ENCODE measurements around the gene ATG4C.
"Not testable (repeated sequence)": the region's sequence is repeated elsewhere in the genome, so short reads cannot be mapped to it uniquely, and the experiment has no call there.

Gene ATG4C

GRCh38 chr1:62783736-62784508 lies at the start of gene ATG4C:
Gene ATG4C (plus strand): TSS chr1:62784132. CDS start chr1:62803787, 19,655 bp downstream.
- DNase-seq, result peak; percentile 93

DNA sequence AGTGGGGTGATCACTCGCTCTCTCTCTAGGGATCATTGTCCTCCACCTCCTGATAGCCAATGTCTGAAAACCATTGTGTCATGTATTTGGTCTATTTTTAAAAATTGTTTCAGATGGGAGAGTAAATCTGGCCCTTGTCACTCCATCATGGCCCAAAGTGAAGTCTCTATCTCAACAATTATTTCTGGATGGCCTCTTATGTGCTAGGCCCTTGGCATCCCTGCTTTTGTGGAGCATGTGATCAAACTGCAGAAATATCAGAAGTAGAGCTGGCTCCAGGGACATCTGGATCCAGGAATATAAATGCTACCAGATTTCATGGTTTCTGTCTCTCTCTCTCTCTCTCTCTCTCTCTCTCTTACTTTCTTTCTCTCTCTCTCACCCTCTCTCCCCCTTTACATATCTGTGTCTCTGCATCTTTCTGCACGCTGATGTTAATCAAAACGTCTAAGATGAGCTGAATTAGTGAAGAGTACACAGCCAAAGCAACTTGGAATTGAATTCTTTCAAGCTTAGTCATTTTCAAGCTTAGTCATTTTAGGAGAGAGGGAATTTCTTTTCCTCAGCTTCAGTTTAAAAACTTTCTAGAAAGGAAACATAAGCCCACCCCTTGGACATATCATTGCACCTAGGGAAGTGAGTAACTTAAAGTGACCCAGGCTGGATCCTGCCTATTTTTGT lies 48.3 kb upstream of the ATG4C start:
- no peak for DNase-seq

- not testable (repeated sequence) for DNase-seq
Observed at GRCh38 chr1:62740701-62741100, 43.2 kb upstream of the ATG4C start.

DNA sequence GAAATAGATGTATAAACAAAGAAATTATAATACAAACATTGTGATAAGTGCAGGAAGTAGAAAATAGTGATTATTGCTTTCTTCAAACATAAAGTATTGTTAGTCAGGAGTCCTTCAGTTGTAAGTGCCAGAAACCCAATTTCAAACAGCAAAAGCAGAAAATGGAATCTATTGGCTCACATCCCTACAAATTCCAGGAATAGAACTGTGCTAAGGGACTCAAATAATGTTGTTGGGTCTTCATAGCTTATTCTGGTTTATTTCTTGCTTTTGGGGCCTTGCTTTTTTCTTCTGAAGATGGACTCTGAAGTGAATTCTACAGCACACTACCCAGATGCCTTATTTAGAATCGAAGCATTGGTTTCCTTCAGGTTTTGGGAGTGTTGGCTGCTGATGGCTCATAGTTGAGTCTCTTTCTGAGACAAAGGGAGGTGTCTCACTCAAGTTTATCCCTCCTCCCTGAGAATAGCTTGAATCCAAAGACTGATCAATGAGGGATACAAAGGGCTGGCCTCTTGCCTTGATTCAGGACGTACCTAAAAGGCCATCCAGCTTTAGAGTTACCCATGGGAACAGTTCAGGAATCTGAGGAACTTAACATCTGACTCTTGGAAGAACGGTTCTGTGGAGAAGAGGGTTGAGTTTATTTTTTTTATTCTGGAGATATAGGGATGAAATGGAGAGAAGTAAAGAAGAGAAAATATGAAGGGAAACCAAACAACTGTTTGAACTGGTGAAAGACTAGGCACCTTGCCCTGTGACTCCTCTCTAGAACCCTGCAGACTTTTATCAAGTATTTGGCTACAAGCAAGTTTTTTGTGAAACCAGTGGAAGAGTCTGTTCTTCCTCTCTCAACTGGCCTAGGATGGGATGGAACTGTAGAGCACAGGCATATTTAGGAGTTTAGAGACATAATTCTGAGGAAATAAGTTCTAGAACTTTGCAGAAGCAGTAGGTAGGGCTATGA lies 39.0 kb upstream of the ATG4C start:
- DNase-seq, result no peak

- peak; percentile 50 for DNase-seq
Observed at GRCh38 chr1:62746086-62746808, 37.7 kb upstream of the ATG4C start.

- no peak for DNase-seq
Observed at GRCh38 chr1:62746809-62747138, 37.2 kb upstream of the ATG4C start.

DNA sequence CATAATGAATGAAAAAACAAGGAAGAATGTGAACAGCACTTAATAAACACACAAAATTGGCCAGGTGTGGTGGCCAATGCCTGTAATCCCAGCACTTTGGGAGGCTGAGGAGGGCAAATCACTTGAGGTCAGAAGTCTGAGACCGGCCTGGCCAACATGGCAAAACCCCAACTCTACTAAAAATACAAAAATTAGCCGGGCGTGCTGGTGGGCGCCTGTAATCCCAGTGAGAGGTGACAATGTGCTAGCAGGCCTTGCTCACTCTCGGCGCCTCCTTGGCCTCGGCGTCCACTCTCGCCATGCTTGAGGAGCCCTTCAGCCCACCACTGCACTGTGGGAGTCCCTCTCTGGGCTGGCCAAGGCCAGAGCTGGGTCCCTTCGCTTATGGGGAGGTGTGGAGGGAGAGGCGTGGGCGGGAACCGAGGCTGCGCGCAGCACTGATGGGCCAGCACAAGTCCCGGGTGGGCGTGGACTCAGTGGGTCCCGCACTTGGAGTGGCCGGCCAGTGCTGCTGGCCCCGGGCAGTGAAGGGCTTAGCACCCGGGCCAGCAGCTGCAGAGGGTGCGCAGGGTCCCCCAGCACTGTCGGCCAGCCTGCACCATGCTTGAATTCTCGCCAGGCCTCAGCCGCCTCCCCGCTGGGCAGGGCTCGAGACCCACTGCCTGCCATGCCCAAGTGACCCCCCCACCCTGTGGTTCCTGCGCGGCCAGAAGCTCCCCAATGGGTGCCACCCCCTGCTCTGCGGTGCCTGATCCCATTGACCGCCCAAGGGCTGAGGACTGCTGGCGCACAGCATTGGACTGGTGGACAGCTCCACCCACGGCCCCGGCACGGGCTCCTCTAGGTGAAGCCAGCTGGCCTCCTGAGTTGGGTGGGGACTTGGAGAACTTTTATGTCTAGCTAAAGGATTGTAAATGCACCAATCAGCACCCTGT lies 30.6 kb upstream of the ATG4C start:
- DNase-seq, result no peak

DNA sequence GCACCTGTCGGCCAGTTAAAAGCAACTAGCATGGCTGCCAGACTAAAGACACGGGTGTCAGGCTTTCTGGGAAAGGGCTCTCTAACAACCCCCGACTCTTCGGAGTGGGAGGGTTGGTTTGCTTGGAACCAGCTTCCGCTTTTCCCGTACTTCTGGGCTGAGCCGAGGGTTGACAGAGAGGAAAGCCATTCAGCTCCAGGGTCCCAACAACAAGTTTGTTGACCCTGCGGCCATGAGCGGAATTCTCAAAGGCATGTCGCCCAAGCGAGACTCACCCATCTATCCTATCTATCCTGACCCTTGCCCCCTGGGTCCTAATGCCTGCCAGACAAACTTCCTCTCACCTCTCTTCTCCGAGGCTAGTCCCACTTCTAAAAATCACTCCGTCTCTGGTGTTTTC lies 29.0 kb upstream of the ATG4C start:
- not testable (repeated sequence) for DNase-seq

GRCh38 chr1:62756255-62756884 lies 27.6 kb upstream of the ATG4C start:
- DNase-seq, result not testable (repeated sequence)

GRCh38 chr1:62759232-62759875 lies 24.6 kb upstream of the ATG4C start:
- DNase-seq, result peak; percentile 40

- DNase-seq, result not testable (repeated sequence)
Observed at GRCh38 chr1:62760021-62760782, 23.7 kb upstream of the ATG4C start.

DNA sequence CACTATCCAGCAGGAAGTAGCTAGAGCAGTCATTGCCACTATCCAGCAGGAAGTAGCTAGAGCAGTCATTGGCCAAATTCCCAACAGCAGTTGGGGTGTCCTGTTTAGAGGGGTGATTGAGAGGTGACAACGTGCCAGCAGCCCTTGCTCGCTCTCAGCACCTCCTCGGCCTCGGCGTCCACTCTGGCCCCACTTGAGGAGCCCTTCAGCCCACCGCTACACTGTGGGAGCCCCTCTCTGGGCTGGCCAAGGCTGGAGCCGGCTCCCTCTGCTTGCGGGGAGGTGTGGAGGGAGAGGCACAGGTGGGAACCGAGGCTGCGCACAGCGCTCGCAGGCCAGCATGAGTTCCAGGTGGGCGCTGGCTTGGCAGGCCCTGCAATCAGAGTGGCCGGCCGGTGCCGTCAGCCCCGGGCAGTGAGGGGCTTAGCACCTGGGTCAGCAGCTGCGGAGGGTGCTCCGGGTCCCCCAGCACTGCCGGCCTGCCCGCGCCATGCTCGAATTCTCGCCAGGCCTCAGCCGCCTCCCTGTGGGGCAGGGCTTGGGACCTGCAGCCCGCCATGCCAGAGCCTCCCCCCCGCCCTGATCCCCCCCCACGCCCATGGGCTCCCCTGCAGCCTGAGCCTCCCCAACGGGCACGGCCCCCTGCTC lies 22.6 kb upstream of the ATG4C start:
- not testable (repeated sequence) for DNase-seq

DNA sequence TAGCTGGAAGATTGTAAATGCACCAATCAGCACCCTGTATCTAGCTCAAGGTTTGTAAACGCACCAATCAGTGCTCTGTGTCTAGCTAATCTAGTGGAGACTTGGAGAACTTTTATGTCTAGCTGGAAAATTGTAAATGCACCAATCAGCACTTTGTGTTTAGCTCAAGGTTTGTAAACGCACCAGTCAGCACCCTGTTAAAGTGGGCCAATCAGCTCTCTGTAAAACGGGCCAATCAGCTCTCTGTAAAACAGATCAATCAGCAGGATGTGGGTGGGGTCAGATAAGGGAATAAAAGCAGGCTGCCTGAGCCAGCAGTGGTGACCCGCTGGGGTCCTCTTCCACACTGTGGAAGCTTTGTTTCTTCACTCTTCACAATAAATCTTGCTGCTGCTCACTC lies 21.9 kb upstream of the ATG4C start:
- not testable (repeated sequence) for DNase-seq

- no peak for DNase-seq
Observed at GRCh38 chr1:62765981-62766380, 18.0 kb upstream of the ATG4C start.

DNA sequence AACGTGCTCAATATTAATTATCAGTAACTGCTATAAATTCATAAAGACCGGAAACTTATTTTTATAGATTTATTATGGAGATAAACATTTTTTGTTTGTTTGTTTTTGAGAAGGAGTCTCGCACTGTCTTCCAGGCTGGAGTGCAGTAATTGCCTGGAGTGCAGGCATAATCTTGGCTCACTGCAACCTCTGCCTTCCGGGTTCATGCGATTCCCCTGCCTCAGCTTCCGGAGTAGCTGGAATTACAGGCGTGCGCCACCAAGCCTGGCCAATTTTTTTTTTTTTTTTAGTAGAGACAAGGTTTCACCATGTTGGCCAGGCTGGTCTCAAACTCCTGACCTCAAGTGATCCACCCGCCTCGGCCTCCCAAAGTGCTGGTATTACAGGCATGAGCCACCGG lies 15.4 kb upstream of the ATG4C start:
- not testable (repeated sequence) for DNase-seq

GRCh38 chr1:62772607-62773295 lies 11.2 kb upstream of the ATG4C start:
- no peak for DNase-seq

- DNase-seq, result no peak
Observed at GRCh38 chr1:62774006-62774405, 9.9 kb upstream of the ATG4C start.

GRCh38 chr1:62774971-62775595 lies 8.8 kb upstream of the ATG4C start:
- no peak for DNase-seq
